ENCODE measurements around the gene FNDC5. TPM values are rescaled to one million over a fixed set of nuclear protein-coding genes. Genes with fewer than 3 reads are reported as not detected.

The FNDC5 gene
- total RNA-seq, 1 experiment from 2014 or later, result 2.6 TPM

DNA sequence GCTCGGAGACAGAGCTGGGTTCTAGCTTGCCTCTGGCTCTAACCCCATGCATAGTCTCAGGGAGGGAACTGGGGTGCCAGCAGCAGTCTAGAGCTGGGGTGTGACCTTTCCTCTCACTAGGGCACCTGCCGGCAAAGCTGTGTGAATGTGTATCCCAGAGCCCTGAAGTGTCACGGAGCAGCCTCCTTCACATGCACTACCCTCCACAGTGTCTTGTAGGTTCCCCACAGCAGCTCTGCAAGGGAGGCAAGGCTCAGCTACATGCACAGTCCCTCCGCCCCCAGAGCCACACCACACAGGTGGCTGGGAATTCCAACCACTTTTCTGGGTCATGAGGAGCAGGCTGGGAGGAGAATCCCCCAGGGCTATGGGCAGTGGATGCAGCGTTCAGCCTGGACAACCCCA lies 7.9 kb upstream of the FNDC5 start:
- intact Hi-C loops (cut with micrococcal nuclease; ENCODE audit: unreplicated experiment), result loop anchor here (10.0 kb wide), 2 partner anchors 206 to 434 kb away; partner anchors contain the start of gene AZIN2
- H3K27me3 ChIP-seq (ENCODE audit: control insufficient read depth, insufficient read depth, low read length), result peaks cover 4% of the 10 kb centered on the region
- H3K27ac ChIP-seq (ENCODE audit: low read length), result no peak overlapping the region
- POLR2A ChIA-PET, result interaction anchor here (0.6 kb wide), 1 partner anchor 225 kb away, joined by 14 read pairs; no protein-coding TSS in a partner anchor
- H3K4me3 ChIP-seq (ENCODE audit: low read depth in 2 of 2, low read length in 2 of 2), result no peak overlapping the region
- no peaks in the 10 kb centered on the region for H3K36me3 ChIP-seq (ENCODE audit: control insufficient read depth, insufficient read depth, low read length)
- no peaks in the 10 kb centered on the region for H3K9me3 ChIP-seq (ENCODE audit: control insufficient read depth, insufficient read depth, low read depth, low read length)
- TF ChIP-seq SIN3A (IDR thresholded peaks at IDR 0.05; ENCODE audit: borderline replicate concordance, insufficient read depth, low read depth, low read length) (no peak), POLR2AphosphoS5 (IDR thresholded peaks at IDR 0.05; ENCODE audit: low read depth, low read length) (no peak), TCF7L2 (IDR thresholded peaks at IDR 0.05; ENCODE audit: low read depth, low read length) (no peak)
- TF ChIP-seq, protein P1, sequence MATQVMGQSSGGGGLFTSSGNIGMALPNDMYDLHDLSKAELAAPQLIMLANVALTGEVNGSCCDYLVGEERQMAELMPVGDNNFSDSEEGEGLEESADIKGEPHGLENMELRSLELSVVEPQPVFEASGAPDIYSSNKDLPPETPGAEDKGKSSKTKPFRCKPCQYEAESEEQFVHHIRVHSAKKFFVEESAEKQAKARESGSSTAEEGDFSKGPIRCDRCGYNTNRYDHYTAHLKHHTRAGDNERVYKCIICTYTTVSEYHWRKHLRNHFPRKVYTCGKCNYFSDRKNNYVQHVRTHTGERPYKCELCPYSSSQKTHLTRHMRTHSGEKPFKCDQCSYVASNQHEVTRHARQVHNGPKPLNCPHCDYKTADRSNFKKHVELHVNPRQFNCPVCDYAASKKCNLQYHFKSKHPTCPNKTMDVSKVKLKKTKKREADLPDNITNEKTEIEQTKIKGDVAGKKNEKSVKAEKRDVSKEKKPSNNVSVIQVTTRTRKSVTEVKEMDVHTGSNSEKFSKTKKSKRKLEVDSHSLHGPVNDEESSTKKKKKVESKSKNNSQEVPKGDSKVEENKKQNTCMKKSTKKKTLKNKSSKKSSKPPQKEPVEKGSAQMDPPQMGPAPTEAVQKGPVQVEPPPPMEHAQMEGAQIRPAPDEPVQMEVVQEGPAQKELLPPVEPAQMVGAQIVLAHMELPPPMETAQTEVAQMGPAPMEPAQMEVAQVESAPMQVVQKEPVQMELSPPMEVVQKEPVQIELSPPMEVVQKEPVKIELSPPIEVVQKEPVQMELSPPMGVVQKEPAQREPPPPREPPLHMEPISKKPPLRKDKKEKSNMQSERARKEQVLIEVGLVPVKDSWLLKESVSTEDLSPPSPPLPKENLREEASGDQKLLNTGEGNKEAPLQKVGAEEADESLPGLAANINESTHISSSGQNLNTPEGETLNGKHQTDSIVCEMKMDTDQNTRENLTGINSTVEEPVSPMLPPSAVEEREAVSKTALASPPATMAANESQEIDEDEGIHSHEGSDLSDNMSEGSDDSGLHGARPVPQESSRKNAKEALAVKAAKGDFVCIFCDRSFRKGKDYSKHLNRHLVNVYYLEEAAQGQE (IDR thresholded peaks at IDR 0.05; ENCODE audit: insufficient read depth in 1 of 2, low read depth in 2 of 2, low read length in 1 of 2), result no peak
- TF ChIP-seq, protein P2, sequence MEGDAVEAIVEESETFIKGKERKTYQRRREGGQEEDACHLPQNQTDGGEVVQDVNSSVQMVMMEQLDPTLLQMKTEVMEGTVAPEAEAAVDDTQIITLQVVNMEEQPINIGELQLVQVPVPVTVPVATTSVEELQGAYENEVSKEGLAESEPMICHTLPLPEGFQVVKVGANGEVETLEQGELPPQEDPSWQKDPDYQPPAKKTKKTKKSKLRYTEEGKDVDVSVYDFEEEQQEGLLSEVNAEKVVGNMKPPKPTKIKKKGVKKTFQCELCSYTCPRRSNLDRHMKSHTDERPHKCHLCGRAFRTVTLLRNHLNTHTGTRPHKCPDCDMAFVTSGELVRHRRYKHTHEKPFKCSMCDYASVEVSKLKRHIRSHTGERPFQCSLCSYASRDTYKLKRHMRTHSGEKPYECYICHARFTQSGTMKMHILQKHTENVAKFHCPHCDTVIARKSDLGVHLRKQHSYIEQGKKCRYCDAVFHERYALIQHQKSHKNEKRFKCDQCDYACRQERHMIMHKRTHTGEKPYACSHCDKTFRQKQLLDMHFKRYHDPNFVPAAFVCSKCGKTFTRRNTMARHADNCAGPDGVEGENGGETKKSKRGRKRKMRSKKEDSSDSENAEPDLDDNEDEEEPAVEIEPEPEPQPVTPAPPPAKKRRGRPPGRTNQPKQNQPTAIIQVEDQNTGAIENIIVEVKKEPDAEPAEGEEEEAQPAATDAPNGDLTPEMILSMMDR (IDR thresholded peaks at IDR 0.05), result no peak
- peak; percentile 45 for ATAC-seq
- CTCF ChIA-PET, result no interaction called here
- BruUV-seq (replicated peaks), result no TSS peak
- DNase-seq (ENCODE audit: low read depth, low spot score), result no peak
- H3K4me1 ChIP-seq (ENCODE audit: control insufficient read depth, insufficient read depth, low read length), result peaks cover 6% of the 10 kb centered on the region
- in situ Hi-C loops (cut with HindIII; ENCODE audit: low pct_unique_long_range_greater_than_20kb, low sequenced_read_pairs), result no loop called here

DNA sequence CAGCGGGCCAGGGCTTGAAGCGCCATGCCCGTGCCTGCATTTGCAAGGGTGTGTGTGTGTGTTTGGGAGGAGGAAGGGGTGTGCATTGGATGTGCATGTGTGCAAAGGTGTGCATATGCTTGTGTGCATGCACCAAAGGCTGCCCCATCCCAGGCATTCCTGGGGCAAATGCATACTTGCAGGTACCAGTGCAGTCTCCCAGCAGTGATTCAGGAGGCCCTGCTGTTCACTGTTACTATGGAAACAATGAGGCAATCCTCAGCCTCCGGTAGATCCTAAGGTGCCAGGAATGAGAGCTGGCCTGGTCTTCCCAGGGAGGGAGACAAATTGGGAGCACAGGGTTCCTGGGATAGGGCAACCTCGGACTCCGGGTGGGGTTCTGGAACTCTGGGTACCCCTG lies 7.5 kb upstream of the FNDC5 start:
- Histone ChIP-seq H3K4me3 (ENCODE audit: low read depth in 2 of 2, low read length in 2 of 2) (no peak overlapping the region), H3K27ac (ENCODE audit: low read length) (no peak overlapping the region), H3K4me1 (ENCODE audit: control insufficient read depth, insufficient read depth, low read length) (peaks cover 6% of the 10 kb centered on the region), H3K36me3 (ENCODE audit: control insufficient read depth, insufficient read depth, low read length) (no peaks in the 10 kb centered on the region), H3K27me3 (ENCODE audit: control insufficient read depth, insufficient read depth, low read length) (peaks cover 4% of the 10 kb centered on the region), H3K9me3 (ENCODE audit: control insufficient read depth, insufficient read depth, low read depth, low read length) (no peaks in the 10 kb centered on the region)
- ATAC-seq (peak; percentile 54; the same call in 1 of the 2 replicates), DNase-seq (ENCODE audit: low read depth, low spot score) (no peak)
- in situ Hi-C loops (cut with HindIII; ENCODE audit: low pct_unique_long_range_greater_than_20kb, low sequenced_read_pairs), result no loop called here
- no TSS peak for BruUV-seq (replicated peaks)
- CTCF ChIA-PET, result no interaction called here
- no peak for TF ChIP-seq TCF7L2 (IDR thresholded peaks at IDR 0.05; ENCODE audit: low read depth, low read length)
- TF ChIP-seq, protein P1 (IDR thresholded peaks at IDR 0.05; ENCODE audit: insufficient read depth in 1 of 2, low read depth in 2 of 2, low read length in 1 of 2), result no peak
- TF ChIP-seq, protein P2 (IDR thresholded peaks at IDR 0.05), result no peak
- TF ChIP-seq SIN3A (IDR thresholded peaks at IDR 0.05; ENCODE audit: borderline replicate concordance, insufficient read depth, low read depth, low read length), result no peak
- TF ChIP-seq POLR2AphosphoS5 (IDR thresholded peaks at IDR 0.05; ENCODE audit: low read depth, low read length), result no peak
- intact Hi-C loops (cut with micrococcal nuclease; ENCODE audit: unreplicated experiment), result loop anchor here (10.0 kb wide), 2 partner anchors 207 to 433 kb away; partner anchors contain the start of gene AZIN2
- POLR2A ChIA-PET, result interaction anchor here (0.6 kb wide), 1 partner anchor 224 kb away, joined by 14 read pairs; no protein-coding TSS in a partner anchor

All from Panc1 (cell line).